BLaER1 (cell line): ENCODE measurements around the gene SV2A.
"Not testable (repeated sequence)": the region's sequence is repeated elsewhere in the genome, so short reads cannot be mapped to it uniquely, and the experiment has no call there.

Source experiments
- H3K27ac ChIP-seq: shearing (Covaris generic); formaldehyde crosslinking; 2 replicates; pipeline ENCODE4 v1.8.1; 2022
- H3K27me3 ChIP-seq: shearing (Covaris generic); formaldehyde crosslinking; 2 replicates; pipeline ENCODE4 v1.8.1; 2022
- H3K36me3 ChIP-seq: shearing (Covaris generic); formaldehyde crosslinking; 2 replicates; pipeline ENCODE4 v1.8.1; 2022
- H3K4me1 ChIP-seq: shearing (Covaris generic); formaldehyde crosslinking; 2 replicates; pipeline ENCODE4 v1.8.1; 2022
- H3K4me2 ChIP-seq: shearing (Covaris generic); formaldehyde crosslinking; 2 replicates; pipeline ENCODE4 v1.8.1; 2022
- H3K4me3 ChIP-seq: shearing (Covaris generic); formaldehyde crosslinking; 2 replicates; pipeline ENCODE4 v1.8.1; 2022
- H3K9ac ChIP-seq: shearing (Covaris generic); formaldehyde crosslinking; 2 replicates; pipeline ENCODE4 v1.8.1; 2022
- H3K9me3 ChIP-seq: shearing (Covaris generic); formaldehyde crosslinking; 2 replicates; pipeline ENCODE4 v1.8.1; 2022
- H4K20me1 ChIP-seq: shearing (Covaris generic); formaldehyde crosslinking; 2 replicates; pipeline ENCODE4 v1.8.1; 2022
- Cebpa-rat ChIP-seq: shearing (Covaris generic); IDR thresholded peaks from 2 replicates; pipeline ENCODE4 v1.8.1; 2022

Gene SV2A

GRCh38 chr1:149942885-149943284, 25.2 kb upstream of the SV2A start:
- H3K27me3 ChIP-seq = no peaks in the 10 kb centered on the region
- H4K20me1 ChIP-seq = no peaks in the 10 kb centered on the region
- H3K36me3 ChIP-seq = no peaks in the 10 kb centered on the region
- H3K9me3 ChIP-seq = no peaks in the 10 kb centered on the region
- H3K4me2 ChIP-seq = no peak overlapping the region
- H3K9ac ChIP-seq = no peak overlapping the region
- H3K27ac ChIP-seq = no peak overlapping the region
- TF ChIP-seq Cebpa-rat = no peak
- H3K4me1 ChIP-seq = no peaks in the 10 kb centered on the region
- no peak overlapping the region for H3K4me3 ChIP-seq

DNA sequence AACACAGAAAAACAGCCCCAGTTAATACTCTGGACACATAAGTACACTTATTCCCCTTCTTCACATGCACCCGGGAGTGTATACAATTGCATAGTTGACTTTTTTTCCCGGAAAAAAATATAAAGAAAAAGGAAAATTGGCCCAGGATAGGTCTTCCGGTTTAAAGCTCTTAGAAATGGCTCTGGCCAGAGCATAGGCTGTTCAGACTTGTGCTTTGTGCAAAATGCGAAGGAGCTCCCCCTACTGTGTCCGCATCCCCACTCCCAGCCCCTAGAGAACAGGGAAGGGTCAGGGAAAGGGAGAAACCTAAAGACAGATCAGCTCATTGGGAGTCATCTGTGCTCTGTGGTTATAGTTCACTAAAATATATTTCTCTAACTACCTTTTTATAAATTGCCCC, 24.6 kb upstream of the SV2A start:
- TF ChIP-seq Cebpa-rat = no peak
- Histone ChIP-seq H3K27ac (no peak overlapping the region), H3K9ac (no peak overlapping the region), H3K36me3 (no peaks in the 10 kb centered on the region), H4K20me1 (no peaks in the 10 kb centered on the region), H3K4me2 (no peak overlapping the region), H3K9me3 (no peaks in the 10 kb centered on the region), H3K4me1 (no peaks in the 10 kb centered on the region), H3K4me3 (no peak overlapping the region), H3K27me3 (no peaks in the 10 kb centered on the region)

DNA sequence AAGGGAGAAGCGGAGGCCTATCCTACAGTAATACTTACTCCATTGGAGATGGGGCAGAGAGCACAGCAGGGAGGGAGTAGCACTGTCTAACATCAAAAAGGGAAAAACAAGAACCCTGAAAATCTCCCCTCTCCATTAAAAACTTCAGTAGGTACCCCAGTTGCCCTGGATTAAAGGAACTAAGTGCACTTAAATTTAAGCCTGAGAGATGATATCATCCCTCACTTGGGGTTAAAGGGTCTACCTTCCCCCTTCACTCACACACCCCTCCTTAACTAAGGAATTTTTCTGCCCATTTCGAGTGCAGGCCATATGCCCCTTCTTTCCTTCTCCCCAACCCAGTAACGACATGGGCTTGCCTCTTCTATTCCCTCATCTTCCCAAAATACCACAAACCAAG, 22.8 kb upstream of the SV2A start:
- H3K4me2 ChIP-seq = no peak overlapping the region
- no peaks in the 10 kb centered on the region for H3K9me3 ChIP-seq
- H3K27ac ChIP-seq = no peak overlapping the region
- no peaks in the 10 kb centered on the region for H3K36me3 ChIP-seq
- TF ChIP-seq Cebpa-rat = no peak
- H3K4me3 ChIP-seq = no peak overlapping the region
- no peaks in the 10 kb centered on the region for H4K20me1 ChIP-seq
- H3K4me1 ChIP-seq = no peaks in the 10 kb centered on the region
- H3K27me3 ChIP-seq = no peaks in the 10 kb centered on the region
- H3K9ac ChIP-seq = no peak overlapping the region

DNA sequence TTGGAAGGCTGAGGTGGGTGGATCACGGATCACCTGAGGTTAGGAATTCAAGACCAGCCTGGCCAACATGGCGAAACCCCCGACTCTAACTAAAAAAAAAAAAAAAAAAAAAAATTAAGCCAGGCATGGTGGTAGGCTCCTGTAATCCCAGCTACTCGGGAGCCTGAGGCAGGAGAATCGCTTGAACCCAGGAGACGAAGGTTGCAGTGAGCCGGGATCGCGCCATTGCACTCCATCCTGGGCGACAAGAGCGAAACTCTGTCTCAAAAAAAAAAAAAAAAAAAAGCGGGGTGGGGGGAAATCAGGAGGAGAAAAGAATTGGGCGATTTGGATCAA, 21.0 kb upstream of the SV2A start:
- H3K9ac ChIP-seq, H3K4me1 ChIP-seq, H3K4me2 ChIP-seq, H4K20me1 ChIP-seq, H3K27me3 ChIP-seq, H3K36me3 ChIP-seq, H3K27ac ChIP-seq, H3K9me3 ChIP-seq, H3K4me3 ChIP-seq: not testable (repeated sequence)

DNA sequence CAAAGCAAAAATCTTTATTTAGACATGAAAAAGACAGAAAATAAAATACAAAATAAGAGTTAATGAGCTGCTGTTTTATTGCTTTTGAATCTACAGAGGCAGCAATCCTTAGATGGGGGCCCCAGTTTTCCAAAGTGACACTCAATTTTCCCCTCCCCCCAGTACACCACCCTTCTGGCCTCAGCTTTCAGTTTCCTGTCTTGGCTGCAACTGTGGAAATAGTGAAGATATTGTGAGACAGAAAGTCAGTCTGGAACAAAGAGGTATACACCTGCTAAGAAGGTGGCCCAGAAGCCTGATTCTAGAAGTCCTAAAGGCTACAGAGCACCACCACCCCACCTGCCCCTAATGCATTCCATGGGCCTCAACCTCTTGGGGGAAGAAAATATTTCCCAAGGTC, 20.1 kb upstream of the SV2A start:
- no peaks in the 10 kb centered on the region for H4K20me1 ChIP-seq
- H3K4me2 ChIP-seq = no peak overlapping the region; the same call in 1 of the 2 replicates
- no peaks in the 10 kb centered on the region for H3K36me3 ChIP-seq
- no peaks in the 10 kb centered on the region for H3K4me1 ChIP-seq
- TF ChIP-seq Cebpa-rat = no peak
- H3K9me3 ChIP-seq = no peaks in the 10 kb centered on the region
- no peaks in the 10 kb centered on the region for H3K27me3 ChIP-seq
- H3K9ac ChIP-seq = no peak overlapping the region
- H3K27ac ChIP-seq = no peak overlapping the region
- H3K4me3 ChIP-seq = no peak overlapping the region

DNA sequence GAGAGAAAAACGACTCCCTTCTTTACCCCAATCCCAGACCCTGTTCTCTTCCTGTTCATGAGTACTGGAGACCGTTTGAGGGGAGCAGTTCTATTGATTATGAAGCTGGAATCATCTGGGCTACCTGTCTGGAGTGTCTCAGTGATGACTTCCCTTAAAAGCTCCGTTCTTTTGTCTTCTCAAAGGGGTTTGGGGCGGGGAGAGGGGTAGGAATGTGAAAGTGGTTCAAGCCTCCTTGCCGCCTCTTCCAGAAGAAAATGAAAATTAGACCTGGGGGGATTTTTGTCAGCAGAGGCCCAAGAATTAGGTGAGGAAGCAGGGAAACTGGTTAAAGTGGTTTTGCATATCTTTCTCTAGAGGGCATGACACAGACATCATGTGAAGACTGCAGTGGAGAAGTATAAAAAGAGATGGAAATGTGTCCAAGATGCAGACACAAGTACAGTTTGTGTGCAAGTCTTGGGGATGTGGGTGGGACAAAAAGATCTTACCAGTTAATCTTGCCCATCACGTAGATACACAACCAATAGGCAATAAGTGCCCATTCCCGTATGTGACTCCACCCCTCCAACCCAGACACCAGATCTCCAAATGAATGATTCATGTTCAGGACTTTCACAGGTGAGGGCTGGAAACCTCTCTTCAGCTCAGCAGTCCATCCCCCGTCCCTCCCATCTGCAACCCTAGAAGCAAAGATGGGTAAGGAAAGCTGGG, 19.5 kb upstream of the SV2A start:
- Histone ChIP-seq H3K4me1 (no peaks in the 10 kb centered on the region), H3K27me3 (no peaks in the 10 kb centered on the region), H3K4me3 (no peak overlapping the region), H3K27ac (no peak overlapping the region), H3K4me2 (no peak overlapping the region), H4K20me1 (no peaks in the 10 kb centered on the region), H3K36me3 (no peaks in the 10 kb centered on the region), H3K9ac (no peak overlapping the region), H3K9me3 (no peaks in the 10 kb centered on the region)
- no peak for TF ChIP-seq Cebpa-rat

GRCh38 chr1:149936170-149936991, 18.7 kb upstream of the SV2A start, which contains the start of gene MTMR11:
Gene MTMR11, minus strand, starts transcription at chr1:149936879. Its CDS starts 232 bp downstream, at chr1:149936647.
- Histone ChIP-seq H3K4me1 (no peaks in the 10 kb centered on the region), H3K27ac (no peak within 1 kb of the TSS), H4K20me1 (no peaks in the 10 kb centered on the region), H3K4me2 (no peak within 1 kb of the TSS), H3K36me3 (no peaks in the 10 kb centered on the region), H3K9me3 (no peaks in the 10 kb centered on the region), H3K4me3 (no peak within 1 kb of the TSS), H3K27me3 (no peaks in the 10 kb centered on the region), H3K9ac (no peak within 1 kb of the TSS)
- no peak for TF ChIP-seq Cebpa-rat

GRCh38 chr1:149934356-149934755, 16.7 kb upstream of the SV2A start:
- no peaks in the 10 kb centered on the region for H3K9me3 ChIP-seq
- no peaks in the 10 kb centered on the region for H3K4me1 ChIP-seq
- no peaks in the 10 kb centered on the region for H3K27me3 ChIP-seq
- H3K4me3 ChIP-seq = no peak overlapping the region
- no peak for TF ChIP-seq Cebpa-rat
- no peaks in the 10 kb centered on the region for H4K20me1 ChIP-seq
- H3K27ac ChIP-seq = no peak overlapping the region
- H3K4me2 ChIP-seq = no peak overlapping the region
- H3K9ac ChIP-seq = no peak overlapping the region
- no peaks in the 10 kb centered on the region for H3K36me3 ChIP-seq

- Histone ChIP-seq H3K27me3 (no peaks in the 10 kb centered on the region), H3K4me2 (no peak overlapping the region), H3K4me3 (no peak overlapping the region), H3K9ac (no peak overlapping the region), H3K4me1 (peaks cover 8% of the 10 kb centered on the region), H3K9me3 (no peaks in the 10 kb centered on the region), H3K36me3 (no peaks in the 10 kb centered on the region), H4K20me1 (no peaks in the 10 kb centered on the region), H3K27ac (no peak overlapping the region)
- no peak for TF ChIP-seq Cebpa-rat
Observed at GRCh38 chr1:149933208-149933607, 15.6 kb upstream of the SV2A start.

DNA sequence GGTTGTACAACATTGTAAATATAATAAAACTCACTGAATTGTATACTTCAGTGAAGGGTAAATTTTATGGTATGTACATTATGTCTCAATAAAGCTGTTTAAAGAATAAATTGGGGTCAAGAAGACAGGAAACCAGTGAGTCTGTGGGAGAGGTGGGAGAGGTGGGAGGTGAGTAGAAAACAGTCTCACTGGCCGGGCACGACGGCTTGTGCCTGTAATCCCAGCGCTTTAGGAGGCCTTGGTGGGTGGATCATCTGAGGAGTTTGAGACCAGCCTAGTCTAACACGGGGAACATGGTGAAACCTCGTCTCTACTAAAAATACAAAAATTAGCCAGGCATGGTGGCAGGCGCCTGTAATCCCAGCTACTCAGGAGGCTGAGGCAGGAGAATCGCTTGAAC, 14.8 kb upstream of the SV2A start:
- Histone ChIP-seq H3K9ac (no peak overlapping the region), H3K27ac (no peak overlapping the region), H3K9me3 (no peaks in the 10 kb centered on the region), H3K4me1 (peaks cover 10% of the 10 kb centered on the region), H3K27me3 (no peaks in the 10 kb centered on the region), H3K4me2 (no peak overlapping the region), H3K36me3 (no peaks in the 10 kb centered on the region), H4K20me1 (no peaks in the 10 kb centered on the region), H3K4me3 (no peak overlapping the region)
- no peak for TF ChIP-seq Cebpa-rat
